ENCODE measurements around the gene TRABD2B. TPM values are rescaled to one million over a fixed set of nuclear protein-coding genes. Genes with fewer than 3 reads are reported as not detected.

TRABD2B gene
- total and polyA plus RNA-seq, 2 donors from 2014 or later: 19.8 to 62.0 TPM

DNA sequence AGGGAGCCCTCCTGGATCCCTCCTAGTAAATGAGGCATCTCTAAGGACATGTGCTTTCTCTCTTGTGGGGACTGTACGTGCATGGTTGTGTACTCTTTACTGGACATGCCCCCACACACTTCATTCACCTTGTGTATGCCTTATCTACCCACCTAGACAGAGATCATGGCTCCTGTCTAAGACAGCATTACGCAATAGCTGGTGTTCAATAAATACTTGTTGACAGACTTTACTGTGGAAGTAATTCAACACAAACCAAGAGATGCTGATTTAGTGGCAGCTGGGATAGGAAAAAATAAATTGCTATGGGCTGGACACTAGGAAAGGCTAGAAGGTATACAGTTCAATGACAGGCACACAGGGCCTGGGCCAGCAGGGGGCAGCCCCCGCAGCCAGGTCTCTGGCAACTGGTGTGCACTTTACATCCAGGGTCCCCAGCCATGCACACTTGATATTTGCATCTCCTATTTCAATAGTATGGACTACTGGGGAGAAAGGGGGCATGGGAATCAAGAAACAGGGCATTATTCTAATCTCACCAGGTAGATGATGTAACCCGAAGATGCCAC lies 24.2 kb downstream of the TRABD2B start:
- Histone ChIP-seq H3K9ac (ENCODE audit: low read length in 3 of 3) (no peak overlapping the region), H3K27me3 (ENCODE audit: control insufficient read depth, insufficient read depth, low read length) (no peaks in the 10 kb centered on the region), H3K4me3 (ENCODE audit: low read length in 3 of 3) (no peak overlapping the region), H3K9me3 (ENCODE audit: control insufficient read depth in 2 of 3, insufficient read depth in 1 of 3, low read length in 3 of 3) (no peaks in the 10 kb centered on the region), H3K36me3 (ENCODE audit: control insufficient read depth in 2 of 3, insufficient read depth in 3 of 3, low read length in 3 of 3) (peaks cover 0 to 4% (median 0%) of the 10 kb centered on the region in 3 donors), H3K4me1 (ENCODE audit: control insufficient read depth in 2 of 3, insufficient read depth in 2 of 3, low read depth in 1 of 3, low read length in 3 of 3) (peaks cover 0 to 34% (median 23%) of the 10 kb centered on the region in 3 donors), H3K27ac (ENCODE audit: low read depth in 2 of 2, low read length in 2 of 2) (no peak overlapping the region)
- TF ChIP-seq, protein P1, sequence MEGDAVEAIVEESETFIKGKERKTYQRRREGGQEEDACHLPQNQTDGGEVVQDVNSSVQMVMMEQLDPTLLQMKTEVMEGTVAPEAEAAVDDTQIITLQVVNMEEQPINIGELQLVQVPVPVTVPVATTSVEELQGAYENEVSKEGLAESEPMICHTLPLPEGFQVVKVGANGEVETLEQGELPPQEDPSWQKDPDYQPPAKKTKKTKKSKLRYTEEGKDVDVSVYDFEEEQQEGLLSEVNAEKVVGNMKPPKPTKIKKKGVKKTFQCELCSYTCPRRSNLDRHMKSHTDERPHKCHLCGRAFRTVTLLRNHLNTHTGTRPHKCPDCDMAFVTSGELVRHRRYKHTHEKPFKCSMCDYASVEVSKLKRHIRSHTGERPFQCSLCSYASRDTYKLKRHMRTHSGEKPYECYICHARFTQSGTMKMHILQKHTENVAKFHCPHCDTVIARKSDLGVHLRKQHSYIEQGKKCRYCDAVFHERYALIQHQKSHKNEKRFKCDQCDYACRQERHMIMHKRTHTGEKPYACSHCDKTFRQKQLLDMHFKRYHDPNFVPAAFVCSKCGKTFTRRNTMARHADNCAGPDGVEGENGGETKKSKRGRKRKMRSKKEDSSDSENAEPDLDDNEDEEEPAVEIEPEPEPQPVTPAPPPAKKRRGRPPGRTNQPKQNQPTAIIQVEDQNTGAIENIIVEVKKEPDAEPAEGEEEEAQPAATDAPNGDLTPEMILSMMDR (IDR thresholded peaks at IDR 0.05; ENCODE audit: borderline replicate concordance, extremely low read depth, insufficient read depth): no peak
- FAIRE-seq (no peak), DNase-seq (no peak)
- intact Hi-C loops (cut with DNase I): no loop called here

DNA sequence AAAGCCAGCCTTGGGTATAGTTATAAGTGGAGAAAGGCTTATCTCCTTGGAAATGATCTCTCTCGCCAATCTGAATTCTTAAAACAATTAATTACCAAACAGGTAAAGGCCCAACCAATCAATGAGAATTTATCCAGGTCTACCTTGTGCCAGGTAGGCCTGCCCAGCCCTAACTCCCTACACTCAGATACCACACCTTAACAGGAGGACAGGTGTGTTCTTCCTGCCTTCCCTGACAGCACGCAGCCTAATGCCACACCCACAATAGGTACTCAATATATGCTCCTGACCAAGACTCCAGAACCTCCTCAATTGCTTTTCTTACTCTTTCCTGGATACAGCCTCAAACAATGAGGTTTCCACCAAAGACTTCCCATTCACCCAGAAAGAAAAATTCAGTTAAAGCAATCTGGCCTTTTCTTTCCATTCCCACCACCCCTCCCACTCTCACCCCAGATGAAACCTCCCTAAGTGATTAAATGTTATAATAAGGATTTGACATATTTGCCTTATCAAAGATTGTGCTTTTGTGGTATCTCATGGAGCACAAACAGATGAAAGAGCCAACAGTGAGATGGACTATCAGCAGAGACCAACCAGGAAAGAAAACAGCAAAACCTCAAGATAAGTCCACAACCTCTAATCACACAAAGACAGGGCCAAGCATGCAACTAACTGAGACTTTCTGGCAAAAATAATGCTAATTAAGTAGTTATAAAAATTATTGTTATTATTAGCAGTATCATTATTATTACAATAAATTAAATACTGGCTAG lies 25.6 kb downstream of the TRABD2B start:
- Histone ChIP-seq H3K27me3 (ENCODE audit: control insufficient read depth, insufficient read depth, low read length) (no peaks in the 10 kb centered on the region), H3K27ac (ENCODE audit: low read depth in 2 of 2, low read length in 2 of 2) (no peak overlapping the region), H3K36me3 (ENCODE audit: control insufficient read depth in 2 of 3, insufficient read depth in 3 of 3, low read length in 3 of 3) (peaks cover 0 to 4% (median 0%) of the 10 kb centered on the region in 3 donors), H3K9ac (ENCODE audit: low read length in 3 of 3) (no peak overlapping the region), H3K9me3 (ENCODE audit: control insufficient read depth in 2 of 3, insufficient read depth in 1 of 3, low read length in 3 of 3) (no peaks in the 10 kb centered on the region), H3K4me1 (ENCODE audit: control insufficient read depth in 2 of 3, insufficient read depth in 2 of 3, low read depth in 1 of 3, low read length in 3 of 3) (peaks cover 0 to 34% (median 25%) of the 10 kb centered on the region in 3 donors), H3K4me3 (ENCODE audit: low read length in 3 of 3) (no peak overlapping the region)
- peak in 1 of 5 donors; percentile 2 for DNase-seq
- intact Hi-C loops (cut with DNase I): no loop called here
- TF ChIP-seq, protein P1 (IDR thresholded peaks at IDR 0.05; ENCODE audit: borderline replicate concordance, extremely low read depth, insufficient read depth): no peak
- no peak for FAIRE-seq

DNA sequence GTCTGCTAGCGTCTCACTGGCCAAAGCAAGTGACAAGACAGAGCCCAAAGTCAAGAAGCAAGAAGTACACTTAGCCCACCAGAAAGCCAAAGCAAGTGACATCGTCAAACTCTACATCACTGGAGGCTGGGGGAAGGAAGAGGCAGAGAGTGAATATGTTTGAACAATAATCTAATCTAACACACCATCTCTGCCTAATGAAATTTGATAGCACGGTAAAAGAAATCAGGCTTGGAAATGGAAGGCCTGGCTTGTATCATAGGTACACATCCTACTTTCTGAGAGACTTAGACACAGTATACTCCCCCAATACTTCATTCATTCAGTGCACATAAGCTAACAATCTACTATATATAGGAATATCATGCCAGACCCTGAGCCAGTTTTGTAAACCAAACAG lies 26.3 kb downstream of the TRABD2B start:
- no peak for FAIRE-seq
- H3K4me3 ChIP-seq (ENCODE audit: low read length in 3 of 3): no peak overlapping the region
- H3K9ac ChIP-seq (ENCODE audit: low read length in 3 of 3): no peak overlapping the region
- peaks cover 0 to 4% (median 0%) of the 10 kb centered on the region in 3 donors for H3K36me3 ChIP-seq (ENCODE audit: control insufficient read depth in 2 of 3, insufficient read depth in 3 of 3, low read length in 3 of 3)
- intact Hi-C loops (cut with DNase I): no loop called here
- no peak overlapping the region for H3K27ac ChIP-seq (ENCODE audit: low read depth in 2 of 2, low read length in 2 of 2)
- peaks cover 0 to 34% (median 21%) of the 10 kb centered on the region in 3 donors for H3K4me1 ChIP-seq (ENCODE audit: control insufficient read depth in 2 of 3, insufficient read depth in 2 of 3, low read depth in 1 of 3, low read length in 3 of 3)
- TF ChIP-seq, protein P1 (IDR thresholded peaks at IDR 0.05; ENCODE audit: borderline replicate concordance, extremely low read depth, insufficient read depth): no peak
- H3K27me3 ChIP-seq (ENCODE audit: control insufficient read depth, insufficient read depth, low read length): no peaks in the 10 kb centered on the region
- H3K9me3 ChIP-seq (ENCODE audit: control insufficient read depth in 2 of 3, insufficient read depth in 1 of 3, low read length in 3 of 3): no peaks in the 10 kb centered on the region
- no peak for DNase-seq

All from kidney (tissue), 14 donors.